ENCODE results near the gene CENPI.
"Not testable (repeated sequence)": the region's sequence is repeated elsewhere in the genome, so short reads cannot be mapped to it uniquely, and the experiment has no call there.

The CENPI gene

GRCh38 chrX:101097546-101098453 lies at the start of gene CENPI:
Gene CENPI (plus strand): TSS chrX:101098204. CDS start chrX:101101071, 2,867 bp downstream.
- Mint-ChIP-seq H3K27me3 (no peaks in the 10 kb centered on the region), H3K4me1 (peaks cover 21% of the 10 kb centered on the region), H3K9me3 (no peaks in the 10 kb centered on the region), H3K4me3 (peak within 1 kb of the TSS; percentile 88), H3K36me3 (no peaks in the 10 kb centered on the region), H3K27ac (peak within 1 kb of the TSS; percentile 90)

- Mint-ChIP-seq H3K27ac (peak overlapping the region; percentile 94), H3K4me3 (peak overlapping the region; percentile 88), H3K27me3 (no peaks in the 10 kb centered on the region), H3K36me3 (peaks cover 6% of the 10 kb centered on the region), H3K4me1 (peaks cover 30% of the 10 kb centered on the region), H3K9me3 (no peaks in the 10 kb centered on the region)
Observed at GRCh38 chrX:101051153-101051548, 46.9 kb upstream of the CENPI start.

- Mint-ChIP-seq H3K36me3 (peaks cover 6% of the 10 kb centered on the region), H3K27ac (peak within 1 kb of the TSS; percentile 94), H3K4me1 (peaks cover 30% of the 10 kb centered on the region)
Observed at GRCh38 chrX:101051549-101052302, 46.3 kb upstream of the CENPI start, which contains the start of gene TRMT2B. Gene TRMT2B (minus strand): TSS chrX:101052111. CDS start chrX:101042289, 9,822 bp downstream.

GRCh38 chrX:101056551-101056950 lies 41.5 kb upstream of the CENPI start:
- H3K27me3 Mint-ChIP-seq, H3K9me3 Mint-ChIP-seq, H3K27ac Mint-ChIP-seq, H3K36me3 Mint-ChIP-seq, H3K4me3 Mint-ChIP-seq, H3K4me1 Mint-ChIP-seq: not testable (repeated sequence)

More at GRCh38 chrX:101051549-101052302, 46.3 kb upstream of the CENPI start, which contains the start of gene TRMT2B:
- no peaks in the 10 kb centered on the region for H3K27me3 Mint-ChIP-seq
- peak within 1 kb of the TSS; percentile 88 for H3K4me3 Mint-ChIP-seq
- no peaks in the 10 kb centered on the region for H3K9me3 Mint-ChIP-seq

- Mint-ChIP-seq H3K4me1 (peaks cover under 1% of the 10 kb centered on the region), H3K27ac (no peak overlapping the region), H3K36me3 (no peaks in the 10 kb centered on the region), H3K9me3 (no peaks in the 10 kb centered on the region), H3K4me3 (no peak overlapping the region), H3K27me3 (no peaks in the 10 kb centered on the region)
Observed at GRCh38 chrX:101057093-101057714, 40.8 kb upstream of the CENPI start.

GRCh38 chrX:101062176-101062575 lies 35.8 kb upstream of the CENPI start:
- no peaks in the 10 kb centered on the region for H3K27me3 Mint-ChIP-seq
- no peak overlapping the region for H3K4me3 Mint-ChIP-seq
- H3K4me1 Mint-ChIP-seq: no peaks in the 10 kb centered on the region
- no peak overlapping the region for H3K27ac Mint-ChIP-seq
- no peaks in the 10 kb centered on the region for H3K36me3 Mint-ChIP-seq
- H3K9me3 Mint-ChIP-seq: no peaks in the 10 kb centered on the region

GRCh38 chrX:101071582-101071981 lies 26.4 kb upstream of the CENPI start:
- Mint-ChIP-seq H3K36me3 (no peaks in the 10 kb centered on the region), H3K27ac (no peak overlapping the region), H3K4me3 (no peak overlapping the region), H3K27me3 (no peaks in the 10 kb centered on the region), H3K4me1 (no peaks in the 10 kb centered on the region), H3K9me3 (no peaks in the 10 kb centered on the region)

- H3K4me3 Mint-ChIP-seq: peak within 1 kb of the TSS; percentile 36
- peaks cover 9% of the 10 kb centered on the region for H3K27me3 Mint-ChIP-seq
- peaks cover 10% of the 10 kb centered on the region for H3K4me1 Mint-ChIP-seq
- no peaks in the 10 kb centered on the region for H3K36me3 Mint-ChIP-seq
- no peaks in the 10 kb centered on the region for H3K9me3 Mint-ChIP-seq
- H3K27ac Mint-ChIP-seq: no peak within 1 kb of the TSS
Observed at GRCh38 chrX:101078716-101079598, 19.0 kb upstream of the CENPI start, which contains the start of gene TMEM35A. Gene TMEM35A (plus strand): TSS chrX:101078879. CDS start chrX:101079003, 124 bp downstream.

- Mint-ChIP-seq H3K27me3 (peaks cover 9% of the 10 kb centered on the region), H3K4me1 (peaks cover 10% of the 10 kb centered on the region), H3K4me3 (no peak overlapping the region), H3K36me3 (no peaks in the 10 kb centered on the region), H3K9me3 (no peaks in the 10 kb centered on the region), H3K27ac (no peak overlapping the region)
Observed at GRCh38 chrX:101079736-101080270, 18.2 kb upstream of the CENPI start.

GRCh38 chrX:101080326-101081124 lies 17.5 kb upstream of the CENPI start:
- Mint-ChIP-seq H3K27me3 (peaks cover 9% of the 10 kb centered on the region), H3K9me3 (no peaks in the 10 kb centered on the region), H3K27ac (no peak overlapping the region), H3K4me1 (peaks cover 10% of the 10 kb centered on the region), H3K4me3 (no peak overlapping the region), H3K36me3 (no peaks in the 10 kb centered on the region)

GRCh38 chrX:101081231-101081630 lies 16.8 kb upstream of the CENPI start:
- no peak overlapping the region for H3K27ac Mint-ChIP-seq
- peaks cover 9% of the 10 kb centered on the region for H3K27me3 Mint-ChIP-seq
- H3K36me3 Mint-ChIP-seq: no peaks in the 10 kb centered on the region
- H3K4me1 Mint-ChIP-seq: peaks cover 10% of the 10 kb centered on the region
- no peak overlapping the region for H3K4me3 Mint-ChIP-seq
- no peaks in the 10 kb centered on the region for H3K9me3 Mint-ChIP-seq

- no peak overlapping the region for H3K4me3 Mint-ChIP-seq
- H3K36me3 Mint-ChIP-seq: no peaks in the 10 kb centered on the region
- H3K4me1 Mint-ChIP-seq: peaks cover 3% of the 10 kb centered on the region
- H3K27me3 Mint-ChIP-seq: no peaks in the 10 kb centered on the region
- H3K9me3 Mint-ChIP-seq: no peaks in the 10 kb centered on the region
- H3K27ac Mint-ChIP-seq: no peak overlapping the region
Observed at GRCh38 chrX:101091817-101092216, 6.2 kb upstream of the CENPI start.

- Mint-ChIP-seq H3K27me3 (no peaks in the 10 kb centered on the region), H3K27ac (no peak overlapping the region), H3K4me3 (no peak overlapping the region), H3K4me1 (no peaks in the 10 kb centered on the region), H3K9me3 (no peaks in the 10 kb centered on the region), H3K36me3 (no peaks in the 10 kb centered on the region)
Observed at GRCh38 chrX:101108284-101108683, 10.3 kb downstream of the CENPI start.

GRCh38 chrX:101117701-101118100 lies 19.7 kb downstream of the CENPI start:
- no peaks in the 10 kb centered on the region for H3K9me3 Mint-ChIP-seq

More at GRCh38 chrX:101117701-101118100, 19.7 kb downstream of the CENPI start:
- H3K4me1 Mint-ChIP-seq: no peaks in the 10 kb centered on the region
- H3K4me3 Mint-ChIP-seq: no peak overlapping the region
- H3K27me3 Mint-ChIP-seq: no peaks in the 10 kb centered on the region
- no peaks in the 10 kb centered on the region for H3K36me3 Mint-ChIP-seq
- no peak overlapping the region for H3K27ac Mint-ChIP-seq
